Liver (tissue), 9 donors: ENCODE results near the gene FAM131B. TPM values are rescaled to one million over a fixed set of nuclear protein-coding genes. Genes with fewer than 3 reads are reported as not detected.

Source experiments
- DNase-seq: peaks from one replicate; pipeline ENCODE4 v3.0.0-alpha.2; 2017; ENCODE audit warnings: low spot score
- H3K27ac ChIP-seq, 2 donors: one replicate each; pipeline ENCODE4 v1.7.0; 2013; ENCODE audit warnings: inconsistent platforms in 2 of 2, low read length in 2 of 2, control low read depth in 1 of 2, low read depth in 1 of 2, mild to moderate bottlenecking in 1 of 2
- H3K27me3 ChIP-seq, 4 donors: one replicate each; pipeline versions ENCODE4 v1.6.1 to v1.7.0; 2013; ENCODE audit warnings: low read length in 3 of 4, inconsistent platforms in 1 of 4, mild to moderate bottlenecking in 1 of 4, moderate library complexity in 1 of 4; ENCODE audit not compliant: control insufficient read depth in 4 of 4, insufficient read depth in 4 of 4
- H3K36me3 ChIP-seq, 4 donors: one replicate each; pipeline versions ENCODE4 v1.6.1 to v1.7.0; 2013; ENCODE audit warnings: low read length in 3 of 4, mild to moderate bottlenecking in 3 of 4, low read depth in 1 of 4, moderate library complexity in 1 of 4; ENCODE audit not compliant: control insufficient read depth in 4 of 4, insufficient read depth in 3 of 4
- H3K4me1 ChIP-seq, 4 donors: one replicate each; pipeline versions ENCODE4 v1.6.1 to v1.7.0; 2013; ENCODE audit warnings: low read length in 3 of 4, mild to moderate bottlenecking in 3 of 4, moderate library complexity in 1 of 4; ENCODE audit not compliant: control insufficient read depth in 4 of 4, insufficient read depth in 4 of 4
- H3K4me3 ChIP-seq, 3 donors: one replicate each; pipeline versions ENCODE4 v1.6.1 to v1.7.0; 2013; ENCODE audit warnings: low read length in 3 of 3, control low read depth in 1 of 3, low read depth in 1 of 3, mild to moderate bottlenecking in 1 of 3
- H3K9ac ChIP-seq, 2 donors: one replicate each; pipeline ENCODE4 v1.7.0; 2013; ENCODE audit warnings: low read length in 2 of 2, mild to moderate bottlenecking in 2 of 2, moderate library complexity in 2 of 2, control low read depth in 1 of 2, low read depth in 1 of 2
- H3K9me3 ChIP-seq, 4 donors: one replicate each; pipeline versions ENCODE4 v1.6.1 to v1.7.0; 2013; ENCODE audit warnings: low read length in 3 of 4; ENCODE audit not compliant: control insufficient read depth in 4 of 4
- ATF3 ChIP-seq: IDR thresholded peaks from 2 replicates; pipeline ENCODE4 v1.6.1; 2016; ENCODE audit warnings: antibody characterized with exemption
- CTCF ChIP-seq: fragments of 150-350 bp; IDR thresholded peaks from 2 replicates; pipeline ENCODE4 v1.5.1; 2017; ENCODE audit warnings: improper control_type of control experiment, low read depth, low read length; ENCODE audit not compliant: missing input control
- EGR1 ChIP-seq, 2 donors: IDR thresholded peaks; 2 replicates each; pipeline ENCODE4 v1.6.1; 2016 to 2018; ENCODE audit warnings: antibody characterized with exemption in 2 of 2, low read depth in 2 of 2
- FOXA1 ChIP-seq: IDR thresholded peaks from 2 replicates; pipeline ENCODE4 v1.6.1; 2016; ENCODE audit warnings: antibody characterized with exemption
- FOXA2 ChIP-seq: IDR thresholded peaks from 2 replicates; pipeline ENCODE4 v1.6.1; 2016; ENCODE audit warnings: antibody characterized with exemption
- HNF4A ChIP-seq, 2 donors: conservative IDR thresholded peaks; 2 replicates each; pipeline ENCODE4 v1.6.1; 2016; ENCODE audit warnings: antibody characterized with exemption in 2 of 2, mild to moderate bottlenecking in 2 of 2
- HNF4G ChIP-seq: IDR thresholded peaks from 2 replicates; pipeline ENCODE4 v1.6.1; 2016; ENCODE audit warnings: antibody characterized with exemption
- JUND ChIP-seq, 2 donors: IDR thresholded peaks; 2 replicates each; pipeline ENCODE4 v1.6.1; 2016; ENCODE audit warnings: antibody characterized with exemption in 2 of 2
- MAX ChIP-seq: IDR thresholded peaks from 2 replicates; pipeline ENCODE4 v1.6.1; 2016; ENCODE audit warnings: antibody characterized with exemption
- NR2F2 ChIP-seq: IDR thresholded peaks from 2 replicates; pipeline ENCODE4 v1.6.1; 2016; ENCODE audit warnings: antibody characterized with exemption
- RAD21 ChIP-seq, 2 donors: IDR thresholded peaks; 2 replicates each; pipeline ENCODE4 v1.6.1; 2016; ENCODE audit warnings: antibody characterized with exemption in 2 of 2, mild to moderate bottlenecking in 2 of 2
- REST ChIP-seq: IDR thresholded peaks from 2 replicates; pipeline ENCODE4 v1.6.1; 2016; ENCODE audit warnings: antibody characterized with exemption, mild to moderate bottlenecking
- SP1 ChIP-seq: IDR thresholded peaks from 2 replicates; pipeline ENCODE4 v1.6.1; 2018; ENCODE audit warnings: antibody characterized with exemption, mild to moderate bottlenecking
- TAF1 ChIP-seq: conservative IDR thresholded peaks from 2 replicates; pipeline ENCODE4 v1.6.1; 2016; ENCODE audit warnings: antibody characterized with exemption, mild to moderate bottlenecking
- YY1 ChIP-seq: IDR thresholded peaks from 2 replicates; pipeline ENCODE4 v1.6.1; 2016; ENCODE audit warnings: antibody characterized with exemption, mild to moderate bottlenecking
- ZBTB33 ChIP-seq: IDR thresholded peaks from 2 replicates; pipeline ENCODE4 v1.6.1; 2016; ENCODE audit warnings: antibody characterized with exemption
- WGBS: extraction: QIAGEN DNeasy Blood & Tissue Kit; methylation state at CpG from one replicate; pipeline ENCODE4 v1.1.7; 2013; 5-methylcytosine and 5-hydroxymethylcytosine counted together
- polyA plus RNA-seq, 2 donors: library from polyadenylated mRNA; stranded (reverse) in 1 of 2; unstranded in 1 of 2; fragments of 200-250 nt in 1 of 2; fragments of >200 nt in 1 of 2; fragmentation: Nextera tagmentation in 1 of 2; extraction: Ambion mirVana in 1 of 2; gene quantifications; one replicate each; pipeline versions ENCODE4 v1.2.1 to v1.2.3, GENCODE V29; 2013 to 2015
- total RNA-seq, 2 donors: library from RNA; depleted of rRNA; stranded (reverse); fragments of >200 nt; gene quantifications; one replicate each; pipeline ENCODE4 v1.2.3, GENCODE V29; 2014
- donor health status: healthy.
- donor health status: healthy.
- donor health status: healthy.
- donor health status: healthy.
- donor health status: healthy.

Gene FAM131B
- total and polyA plus RNA-seq, 4 donors = 0.06 to 0.14 (median 0.08) TPM; not detected in 1

GRCh38 chr7:143355450-143356385 lies 6.8 kb downstream of the FAM131B start (continued):
- no peak for TF ChIP-seq YY1
- no peak for TF ChIP-seq HNF4G
- TF ChIP-seq MAX = no peak
- TF ChIP-seq JUND (IDR thresholded peaks at IDR 0.05) = no peak
- no peak for TF ChIP-seq EGR1 (IDR thresholded peaks at IDR 0.05; ENCODE audit: low read depth in 2 of 2)
- no peak for TF ChIP-seq HNF4A (conservative IDR thresholded peaks at IDR 0.05)

- H3K27me3 ChIP-seq = no peaks in the 10 kb centered on the region
- peaks cover 6 to 12% (median 9%) of the 10 kb centered on the region in 4 donors for H3K4me1 ChIP-seq
- no peaks in the 10 kb centered on the region for H3K36me3 ChIP-seq
- H3K9ac ChIP-seq = no peak overlapping the region
- TF ChIP-seq CTCF = no peak
- no peak for TF ChIP-seq SP1
- no peak for TF ChIP-seq NR2F2
- TF ChIP-seq MAX = no peak
- TF ChIP-seq FOXA2 = no peak
- no peak for TF ChIP-seq JUND (IDR thresholded peaks at IDR 0.05)
- no peak for TF ChIP-seq RAD21 (IDR thresholded peaks at IDR 0.05)
- no peak for TF ChIP-seq FOXA1
- TF ChIP-seq HNF4A (conservative IDR thresholded peaks at IDR 0.05) = no peak
- no peak for TF ChIP-seq TAF1
- TF ChIP-seq ZBTB33 = no peak
- TF ChIP-seq HNF4G = no peak
- no peak for TF ChIP-seq REST
- TF ChIP-seq ATF3 = no peak
- TF ChIP-seq EGR1 (IDR thresholded peaks at IDR 0.05; ENCODE audit: low read depth in 2 of 2) = no peak
- H3K27ac ChIP-seq = no peak overlapping the region
- H3K9me3 ChIP-seq = no peaks in the 10 kb centered on the region
- DNase-seq = no peak
- 93% methylated on average over 8 of the region's 8 CpGs for WGBS
- no peak overlapping the region for H3K4me3 ChIP-seq
Observed at GRCh38 chr7:143354965-143355364, 7.5 kb downstream of the FAM131B start.
